Measurements from ENCODE around the gene SWT1.

DNA sequence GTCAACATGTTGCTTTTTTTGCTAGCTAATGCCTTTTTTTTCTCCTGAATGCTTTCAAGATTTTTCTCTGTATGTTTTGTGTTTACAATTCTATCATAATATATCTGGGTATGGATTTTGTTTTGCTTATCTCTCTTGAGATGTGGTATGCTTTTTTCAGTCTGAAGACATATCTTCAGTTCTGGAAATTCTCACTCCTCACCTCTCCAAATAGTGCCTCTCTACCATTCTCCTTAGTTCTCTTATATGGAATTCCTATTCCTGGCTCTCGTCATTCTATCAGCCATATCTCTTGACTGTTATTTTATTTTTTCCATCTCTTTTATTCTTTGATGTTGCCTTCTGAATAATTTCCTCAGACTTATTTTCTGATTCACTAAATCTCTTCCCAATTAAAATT lies 101.7 kb downstream of the SWT1 start:
- TF ChIP-seq, protein P1, sequence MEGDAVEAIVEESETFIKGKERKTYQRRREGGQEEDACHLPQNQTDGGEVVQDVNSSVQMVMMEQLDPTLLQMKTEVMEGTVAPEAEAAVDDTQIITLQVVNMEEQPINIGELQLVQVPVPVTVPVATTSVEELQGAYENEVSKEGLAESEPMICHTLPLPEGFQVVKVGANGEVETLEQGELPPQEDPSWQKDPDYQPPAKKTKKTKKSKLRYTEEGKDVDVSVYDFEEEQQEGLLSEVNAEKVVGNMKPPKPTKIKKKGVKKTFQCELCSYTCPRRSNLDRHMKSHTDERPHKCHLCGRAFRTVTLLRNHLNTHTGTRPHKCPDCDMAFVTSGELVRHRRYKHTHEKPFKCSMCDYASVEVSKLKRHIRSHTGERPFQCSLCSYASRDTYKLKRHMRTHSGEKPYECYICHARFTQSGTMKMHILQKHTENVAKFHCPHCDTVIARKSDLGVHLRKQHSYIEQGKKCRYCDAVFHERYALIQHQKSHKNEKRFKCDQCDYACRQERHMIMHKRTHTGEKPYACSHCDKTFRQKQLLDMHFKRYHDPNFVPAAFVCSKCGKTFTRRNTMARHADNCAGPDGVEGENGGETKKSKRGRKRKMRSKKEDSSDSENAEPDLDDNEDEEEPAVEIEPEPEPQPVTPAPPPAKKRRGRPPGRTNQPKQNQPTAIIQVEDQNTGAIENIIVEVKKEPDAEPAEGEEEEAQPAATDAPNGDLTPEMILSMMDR (IDR thresholded peaks at IDR 0.05) = no peak
- TF ChIP-seq TAF1 (IDR thresholded peaks at IDR 0.05; ENCODE audit: borderline replicate concordance, low read depth, low read length) (no peak), EP300 (IDR thresholded peaks at IDR 0.05; ENCODE audit: borderline replicate concordance in 1 of 2, low read depth in 1 of 2, low read length in 1 of 2) (no peak), RAD21 (IDR thresholded peaks at IDR 0.05; ENCODE audit: low read length) (no peak), TCF12 (IDR thresholded peaks at IDR 0.05) (no peak), POLR2AphosphoS5 (IDR thresholded peaks at IDR 0.05; ENCODE audit: low read depth, low read length) (no peak), GABPA (IDR thresholded peaks at IDR 0.05; ENCODE audit: low read depth) (no peak)
